Mesothelial cell of epicardium (in vitro differentiated cells): ENCODE data around the gene COL21A1. TPM values are rescaled to one million over a fixed set of nuclear protein-coding genes. Genes with fewer than 3 reads are reported as not detected.

ENCODE experiments used
- DNase-seq, 2 experiments: peaks; one replicate each; pipeline ENCODE4 v3.0.0; 2021; ENCODE audit warnings: low spot score in 2 of 2; ENCODE audit not compliant: unreplicated experiment in 2 of 2
- H3K27ac Mint-ChIP-seq: 2 replicates; pipeline ENCODE4 v1.8.0; 2021; ENCODE audit warnings: mixed read lengths
- H3K27me3 Mint-ChIP-seq: 2 replicates; pipeline ENCODE4 v1.8.0; 2021; ENCODE audit warnings: low read depth, mixed read lengths
- H3K36me3 Mint-ChIP-seq: 2 replicates; pipeline ENCODE4 v1.8.0; 2021; ENCODE audit warnings: mixed read lengths
- H3K4me1 Mint-ChIP-seq: 2 replicates; pipeline ENCODE4 v1.8.0; 2021; ENCODE audit warnings: mixed read lengths
- H3K4me3 Mint-ChIP-seq: 2 replicates; pipeline ENCODE4 v1.8.0; 2021; ENCODE audit warnings: mild to moderate bottlenecking, moderate library complexity, mixed read lengths
- H3K9me3 Mint-ChIP-seq: 2 replicates; pipeline ENCODE4 v1.8.0; 2021; ENCODE audit warnings: mixed read lengths
- total RNA-seq: library from RNA; stranded (reverse); gene quantifications from 3 replicates; pipeline ENCODE4 v1.2.1, GENCODE V29; 2021
- TF ChIP-seq, protein P1 (sequence below): fragments of 200-600 bp; sonication (generic); IDR thresholded peaks from one replicate; pipeline ENCODE4 v1.5.0; 2021; ENCODE audit warnings: antibody characterized with exemption; ENCODE audit not compliant: unreplicated experiment

Gene COL21A1
- total RNA-seq, 1 donor from 2014 or later: 17.5 TPM

DNA sequence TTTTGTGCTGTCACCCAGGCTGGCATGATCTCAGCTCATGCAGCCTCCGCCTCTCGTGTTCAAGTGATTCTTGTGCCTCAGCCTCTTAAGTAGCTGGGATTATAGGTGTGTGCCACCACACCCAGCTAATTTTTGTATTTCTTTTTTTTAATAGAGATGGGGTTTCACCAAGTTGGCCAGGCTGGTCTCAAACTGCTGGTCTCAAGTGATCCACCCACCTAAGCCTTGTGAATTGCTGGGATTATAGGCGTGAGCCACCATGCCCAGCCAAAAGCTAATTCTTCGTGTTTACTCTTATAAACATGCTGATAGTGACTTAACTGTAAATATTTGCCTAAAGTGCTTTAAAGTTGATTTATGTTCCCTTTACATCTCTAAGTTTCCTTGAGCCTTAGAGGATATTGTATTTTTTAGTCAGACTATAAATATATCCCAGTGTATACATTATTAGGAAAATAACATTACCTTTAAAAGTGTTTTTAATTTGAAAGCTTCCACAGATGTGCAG lies 91.7 kb downstream of the COL21A1 start:
- no peaks in the 10 kb centered on the region for H3K27me3 Mint-ChIP-seq
- H3K4me1 Mint-ChIP-seq: no peaks in the 10 kb centered on the region

DNA sequence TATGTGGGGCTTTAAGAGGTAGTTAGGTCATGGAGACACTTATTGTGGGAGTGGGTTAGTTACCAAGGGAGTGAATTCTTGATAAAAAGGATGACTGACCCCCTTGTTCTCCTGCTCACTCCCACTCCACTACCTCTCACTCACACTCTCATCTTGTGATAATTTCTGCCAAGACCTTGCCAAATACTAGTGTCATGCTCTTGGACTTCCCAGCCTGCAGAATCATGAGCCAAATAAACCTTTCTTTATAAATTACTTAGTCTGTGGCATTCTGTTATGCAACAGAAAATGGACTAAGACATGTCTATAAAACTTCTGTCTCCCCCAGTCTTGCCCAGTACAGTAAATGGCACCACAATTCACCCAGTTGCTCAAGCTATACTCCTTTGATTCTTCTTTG lies 93.3 kb downstream of the COL21A1 start:
- DNase-seq: no peak
- no peaks in the 10 kb centered on the region for H3K27me3 Mint-ChIP-seq

More for the DNA sequence above, 91.7 kb downstream of the COL21A1 start:
- Mint-ChIP-seq H3K4me3 (no peak overlapping the region), H3K27ac (no peak overlapping the region), H3K9me3 (peaks cover 35% of the 10 kb centered on the region), H3K36me3 (peaks cover 22% of the 10 kb centered on the region)
- TF ChIP-seq, protein P1, sequence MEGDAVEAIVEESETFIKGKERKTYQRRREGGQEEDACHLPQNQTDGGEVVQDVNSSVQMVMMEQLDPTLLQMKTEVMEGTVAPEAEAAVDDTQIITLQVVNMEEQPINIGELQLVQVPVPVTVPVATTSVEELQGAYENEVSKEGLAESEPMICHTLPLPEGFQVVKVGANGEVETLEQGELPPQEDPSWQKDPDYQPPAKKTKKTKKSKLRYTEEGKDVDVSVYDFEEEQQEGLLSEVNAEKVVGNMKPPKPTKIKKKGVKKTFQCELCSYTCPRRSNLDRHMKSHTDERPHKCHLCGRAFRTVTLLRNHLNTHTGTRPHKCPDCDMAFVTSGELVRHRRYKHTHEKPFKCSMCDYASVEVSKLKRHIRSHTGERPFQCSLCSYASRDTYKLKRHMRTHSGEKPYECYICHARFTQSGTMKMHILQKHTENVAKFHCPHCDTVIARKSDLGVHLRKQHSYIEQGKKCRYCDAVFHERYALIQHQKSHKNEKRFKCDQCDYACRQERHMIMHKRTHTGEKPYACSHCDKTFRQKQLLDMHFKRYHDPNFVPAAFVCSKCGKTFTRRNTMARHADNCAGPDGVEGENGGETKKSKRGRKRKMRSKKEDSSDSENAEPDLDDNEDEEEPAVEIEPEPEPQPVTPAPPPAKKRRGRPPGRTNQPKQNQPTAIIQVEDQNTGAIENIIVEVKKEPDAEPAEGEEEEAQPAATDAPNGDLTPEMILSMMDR: no peak
- DNase-seq: no peak

DNA sequence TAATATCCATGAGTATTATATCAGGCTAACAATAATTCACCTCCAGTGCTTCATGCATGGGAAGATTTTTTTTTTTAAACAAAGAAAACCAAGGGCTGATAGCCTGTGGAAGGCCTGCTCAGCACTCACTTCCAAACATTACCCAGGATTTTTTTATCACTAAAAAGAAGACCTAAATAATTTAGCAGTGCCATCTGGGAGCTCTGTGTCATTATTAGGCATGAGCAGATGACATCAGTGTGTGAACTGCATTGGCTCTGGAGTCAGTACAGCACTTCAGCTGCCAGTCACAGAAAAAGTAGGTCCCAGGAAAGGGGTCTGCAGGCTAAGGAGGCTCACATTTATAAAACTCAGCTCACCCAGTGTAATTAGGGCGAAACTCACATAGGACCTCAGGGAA lies 94.8 kb downstream of the COL21A1 start:
- Mint-ChIP-seq H3K27me3 (no peaks in the 10 kb centered on the region), H3K9me3 (peaks cover 35% of the 10 kb centered on the region), H3K4me1 (peaks cover 2% of the 10 kb centered on the region), H3K36me3 (peaks cover 22% of the 10 kb centered on the region), H3K27ac (no peak overlapping the region), H3K4me3 (no peak overlapping the region)
- TF ChIP-seq, protein P1: no peak
- no peak for DNase-seq

More for the DNA sequence above, 93.3 kb downstream of the COL21A1 start:
- H3K4me3 Mint-ChIP-seq: no peak overlapping the region
- TF ChIP-seq, protein P1: no peak
- H3K9me3 Mint-ChIP-seq: peaks cover 35% of the 10 kb centered on the region
- no peak overlapping the region for H3K27ac Mint-ChIP-seq
- H3K36me3 Mint-ChIP-seq: peaks cover 22% of the 10 kb centered on the region
- no peaks in the 10 kb centered on the region for H3K4me1 Mint-ChIP-seq

DNA sequence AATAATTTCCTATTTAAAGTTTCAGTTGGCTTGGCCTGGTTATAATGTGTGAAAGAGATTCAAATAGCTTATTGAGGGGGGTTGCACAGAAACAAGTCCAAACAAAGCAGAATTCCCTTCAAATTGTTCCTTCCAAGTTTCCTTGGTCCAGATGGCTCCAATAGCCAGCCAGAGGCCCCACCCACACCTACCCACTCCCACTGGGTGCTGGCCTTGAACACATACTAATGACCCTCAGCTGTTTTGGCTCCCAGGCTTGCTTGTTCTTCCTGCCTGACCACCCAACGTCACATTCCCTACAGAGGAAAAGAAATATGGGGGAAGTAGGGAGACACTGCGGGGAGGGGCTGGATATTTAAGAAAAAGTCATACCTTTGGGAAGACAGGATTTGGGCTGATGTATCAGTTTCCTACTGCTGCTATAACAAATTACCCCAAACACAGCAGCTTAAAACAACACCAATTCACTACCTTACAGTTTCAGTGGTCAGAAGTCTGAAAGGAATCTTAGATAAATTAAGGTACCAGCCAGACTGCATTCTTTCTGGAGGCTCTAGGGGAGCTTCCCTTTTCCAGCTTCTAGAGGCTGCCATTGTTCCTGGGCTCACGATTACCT lies 95.7 kb downstream of the COL21A1 start:
- DNase-seq: no peak
- no peak overlapping the region for H3K4me3 Mint-ChIP-seq
- H3K4me1 Mint-ChIP-seq: peaks cover 2% of the 10 kb centered on the region
- H3K27me3 Mint-ChIP-seq: no peaks in the 10 kb centered on the region
- H3K27ac Mint-ChIP-seq: no peak overlapping the region
- TF ChIP-seq, protein P1: no peak
- peaks cover 22% of the 10 kb centered on the region for H3K36me3 Mint-ChIP-seq
- peaks cover 35% of the 10 kb centered on the region for H3K9me3 Mint-ChIP-seq

DNA sequence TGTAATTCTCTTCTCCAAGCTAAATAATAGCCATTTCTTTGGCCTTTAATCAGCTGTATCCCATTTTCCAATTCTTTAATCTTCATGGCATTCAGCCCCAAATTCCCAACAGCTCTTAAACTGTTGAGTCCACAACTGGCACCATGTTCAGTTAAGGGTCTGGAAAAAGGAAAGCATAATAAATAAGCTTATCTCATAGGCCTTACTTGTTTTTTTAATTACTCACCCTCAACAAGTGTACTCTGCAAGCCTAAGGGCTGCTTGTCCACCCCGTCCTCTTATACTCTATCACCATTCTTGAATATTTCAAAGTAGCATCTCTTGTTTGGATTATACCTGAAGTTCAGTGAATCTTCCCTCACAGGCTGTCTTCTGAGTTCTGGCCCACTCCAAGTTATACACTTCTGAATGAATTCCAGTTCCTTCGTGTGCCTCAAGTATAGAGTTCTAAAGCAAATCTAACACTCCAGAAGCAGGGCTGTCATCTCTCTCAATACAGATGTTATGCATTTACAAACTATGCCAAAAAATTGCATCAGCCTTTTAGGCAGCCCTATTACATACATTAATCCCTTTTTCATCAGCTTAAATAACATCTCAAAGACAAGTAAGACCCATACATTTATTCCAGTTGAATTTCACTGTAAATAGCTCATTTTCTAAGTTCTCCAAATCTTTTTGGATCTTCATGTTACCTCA lies 98.7 kb downstream of the COL21A1 start:
- Mint-ChIP-seq H3K4me1 (peaks cover 2% of the 10 kb centered on the region), H3K9me3 (peaks cover 23% of the 10 kb centered on the region), H3K27ac (no peak overlapping the region), H3K36me3 (peaks cover 10% of the 10 kb centered on the region), H3K27me3 (no peaks in the 10 kb centered on the region), H3K4me3 (no peak overlapping the region)
- no peak for DNase-seq
- TF ChIP-seq, protein P1: no peak
